HG03280 (cell line): Measurements from ENCODE around the gene SIDT1.

Source experiments
- ATAC-seq: cut with Tn5 transposase; IDR thresholded peaks from one replicate; pipeline ENCODE4 v1.9.1; 2021; ENCODE audit warnings: mild to moderate bottlenecking, moderate library complexity; ENCODE audit not compliant: unreplicated experiment

SIDT1 gene

DNA sequence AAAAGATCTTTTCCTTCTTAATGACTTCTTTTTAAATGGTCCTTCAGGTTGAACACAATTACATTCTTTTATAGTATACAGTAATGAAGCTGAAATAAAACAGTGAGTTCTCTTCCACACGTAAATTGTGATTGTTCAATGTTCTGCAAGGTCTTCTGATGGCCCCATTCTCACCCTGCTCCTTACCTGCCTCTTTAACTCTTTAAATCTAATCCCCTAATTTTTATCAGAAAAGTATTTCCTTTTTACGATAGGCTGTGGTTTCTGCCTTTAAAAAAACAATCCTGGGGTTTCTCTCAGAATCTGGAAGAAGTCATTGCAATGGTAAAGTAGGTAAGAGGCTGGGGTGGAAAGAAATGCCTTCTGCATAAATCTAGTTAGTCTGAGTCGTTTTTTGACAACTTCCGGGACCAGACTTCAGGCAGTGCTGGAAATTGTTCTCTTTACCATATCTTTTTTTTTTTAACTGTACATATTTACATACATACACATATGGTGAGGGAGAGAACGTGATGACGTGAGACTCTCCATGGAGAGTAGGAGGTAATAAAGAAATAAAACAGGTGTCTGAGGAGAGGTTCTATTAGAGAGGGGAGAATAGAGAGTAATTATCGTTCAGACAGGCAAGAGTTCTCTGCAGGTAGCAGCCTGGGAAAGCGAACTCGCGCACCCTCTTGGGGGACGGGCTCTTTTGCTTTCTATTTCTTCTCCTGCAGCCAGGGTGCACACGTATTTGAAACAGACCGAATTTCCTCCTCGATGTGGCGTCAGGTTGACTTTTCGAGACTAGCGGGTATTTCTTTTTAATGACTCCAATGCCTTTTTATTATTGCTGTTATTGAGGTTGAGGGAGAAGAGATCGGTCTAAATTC lies at the start of gene SIDT1:
Gene SIDT1 (plus strand): TSS at position 730 of the 872 bp plus-strand sequence. CDS start 467 bp downstream, outside the sequence.
- ATAC-seq = peak; percentile 67

DNA sequence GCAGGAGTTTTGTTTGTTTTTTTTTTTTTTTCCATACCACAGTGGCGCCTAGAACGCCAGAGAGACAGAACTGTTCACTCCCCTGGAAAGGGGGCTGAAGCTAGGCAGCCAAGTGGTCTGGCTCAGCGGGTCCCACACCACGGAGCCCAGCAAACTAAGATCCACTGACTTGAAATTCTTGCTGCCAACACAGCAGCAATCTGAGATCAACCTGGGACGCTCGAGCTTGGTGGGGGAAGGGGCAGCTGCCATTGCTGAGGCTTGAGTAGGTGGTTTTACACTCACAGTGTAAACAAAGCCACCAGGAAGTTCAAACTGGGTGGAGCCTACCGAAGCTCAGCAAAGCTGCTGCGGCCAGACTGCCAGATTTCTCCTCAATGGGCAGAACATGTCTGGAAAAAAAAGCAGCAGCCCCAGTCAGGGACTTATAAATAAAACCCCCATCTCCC lies 47.2 kb upstream of the SIDT1 start:
- no peak for ATAC-seq

DNA sequence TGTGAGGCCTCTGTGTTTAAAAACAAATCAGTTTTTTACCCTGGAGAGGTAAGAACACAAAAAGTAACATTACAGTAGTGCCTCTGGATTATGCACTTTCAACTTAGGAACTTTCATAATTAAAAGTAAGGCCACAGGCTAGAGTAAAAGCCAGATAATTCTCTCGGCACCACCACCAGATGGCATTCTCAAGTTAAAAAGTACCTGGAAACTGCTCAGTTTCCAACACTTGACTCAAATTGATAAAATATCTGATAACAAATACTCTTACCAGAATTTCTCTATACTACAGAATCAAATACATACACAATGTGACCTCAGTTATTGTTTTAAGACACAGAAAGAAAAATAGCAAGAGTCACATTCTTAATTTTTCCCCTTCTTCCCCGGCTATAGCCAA lies 37.3 kb upstream of the SIDT1 start:
- ATAC-seq = no peak

DNA sequence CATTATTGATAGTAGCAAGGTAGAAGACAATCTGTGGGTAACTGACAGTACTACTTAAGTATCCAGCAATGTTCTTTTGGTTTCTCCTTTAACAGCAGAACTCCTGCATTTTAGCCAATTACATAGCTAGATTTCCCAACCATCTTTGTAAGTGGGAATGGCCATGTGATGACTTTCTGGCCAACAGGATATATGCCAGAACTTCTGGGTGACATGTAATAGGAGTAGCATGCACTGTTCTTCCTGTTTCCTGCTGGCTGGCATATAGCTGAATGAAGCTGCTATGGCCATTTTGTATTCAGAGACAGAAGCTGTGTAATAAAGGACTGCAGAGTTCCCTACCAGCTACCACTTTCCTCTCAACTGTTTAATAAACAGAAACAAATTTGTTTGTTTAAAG lies 35.4 kb upstream of the SIDT1 start:
- no peak for ATAC-seq

DNA sequence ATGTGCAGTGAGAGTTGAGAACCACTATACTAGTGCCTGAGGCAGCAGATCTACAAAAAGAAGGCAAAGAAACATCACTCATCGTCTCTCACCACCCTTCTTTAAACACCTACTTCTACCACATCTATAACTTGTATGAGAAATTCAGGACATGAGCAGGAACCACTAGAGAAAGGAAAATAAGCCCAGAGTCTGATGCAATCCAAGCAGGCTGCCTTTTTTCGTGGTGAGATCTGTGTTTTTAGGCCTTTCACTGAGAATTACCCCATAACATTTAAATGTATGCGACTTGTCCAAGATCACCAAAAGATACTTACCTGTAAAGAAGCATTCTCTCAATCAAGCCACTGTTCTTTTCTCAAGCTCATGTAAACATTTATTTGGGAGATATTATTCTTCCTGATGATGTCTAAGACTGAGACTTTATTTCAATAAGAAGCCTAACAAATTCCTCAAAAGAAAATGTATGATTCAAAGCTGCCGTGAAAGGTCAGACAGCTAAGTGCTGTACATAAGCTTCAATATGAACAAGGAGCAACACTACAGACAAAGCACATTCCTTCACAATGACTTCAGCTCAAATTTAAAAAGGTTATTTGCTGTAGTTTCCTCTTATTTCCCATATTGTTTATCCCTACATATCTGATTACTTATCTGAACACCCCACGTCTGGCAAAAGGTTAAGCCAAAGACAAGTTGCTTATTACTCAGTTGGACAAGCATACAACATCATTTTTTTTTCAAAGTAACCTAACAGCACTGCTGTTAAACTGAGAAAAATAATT lies 33.9 kb upstream of the SIDT1 start:
- ATAC-seq = no peak

DNA sequence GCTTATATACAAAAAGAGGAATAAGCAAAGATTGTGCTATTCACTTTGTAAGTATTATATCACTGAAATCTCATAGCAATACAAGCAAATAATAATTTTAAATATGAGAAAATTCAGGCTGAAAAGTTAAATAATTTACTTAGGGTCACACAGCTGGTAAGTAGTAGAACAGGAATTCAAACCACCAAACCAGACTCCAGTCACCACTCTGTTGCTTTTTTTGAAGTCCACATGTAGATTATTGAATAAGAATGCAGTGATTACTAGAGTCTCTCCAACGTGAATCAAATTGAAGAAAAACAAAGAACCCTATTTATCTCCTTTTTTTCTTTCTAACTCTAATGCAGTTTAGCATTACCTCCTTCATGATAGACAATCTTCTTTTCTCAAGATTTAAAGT lies 33.3 kb upstream of the SIDT1 start:
- no peak for ATAC-seq

DNA sequence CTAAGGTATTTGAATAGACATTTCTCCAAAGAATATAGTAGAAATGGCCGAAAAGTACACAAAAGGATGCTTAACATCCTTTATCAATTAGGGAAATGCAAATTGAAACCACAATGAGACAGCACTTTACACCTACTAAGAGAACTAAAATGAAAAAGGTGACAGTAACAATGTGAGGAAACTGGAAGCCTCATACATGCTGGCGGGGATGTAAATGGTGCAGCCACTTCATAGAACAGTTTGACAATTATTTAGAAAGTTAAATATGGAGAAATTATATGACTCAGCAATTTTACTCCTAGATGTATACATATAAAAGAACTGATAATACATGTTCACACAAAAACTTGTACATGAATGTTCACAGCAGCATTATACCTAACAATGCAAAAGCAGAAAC lies 30.8 kb upstream of the SIDT1 start:
- no peak for ATAC-seq

DNA sequence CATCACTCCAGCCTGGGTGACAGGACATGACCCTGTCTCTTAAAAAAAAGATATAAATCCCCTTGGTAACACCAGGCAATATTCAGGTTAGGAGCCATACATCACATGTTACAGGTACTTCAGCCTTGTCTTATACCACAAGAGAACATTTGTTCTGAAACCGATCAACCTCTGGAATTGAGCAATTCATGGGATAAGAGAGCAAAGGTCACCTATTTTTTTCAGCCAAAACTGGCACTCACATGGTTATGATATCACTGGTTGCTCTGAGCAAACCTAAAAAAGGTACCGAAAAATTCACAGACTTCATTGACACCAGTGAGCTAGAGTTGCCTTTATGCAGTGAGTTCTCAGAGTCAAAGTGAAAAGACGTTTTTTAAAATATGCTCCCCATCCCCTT lies 26.5 kb upstream of the SIDT1 start:
- ATAC-seq = no peak

DNA sequence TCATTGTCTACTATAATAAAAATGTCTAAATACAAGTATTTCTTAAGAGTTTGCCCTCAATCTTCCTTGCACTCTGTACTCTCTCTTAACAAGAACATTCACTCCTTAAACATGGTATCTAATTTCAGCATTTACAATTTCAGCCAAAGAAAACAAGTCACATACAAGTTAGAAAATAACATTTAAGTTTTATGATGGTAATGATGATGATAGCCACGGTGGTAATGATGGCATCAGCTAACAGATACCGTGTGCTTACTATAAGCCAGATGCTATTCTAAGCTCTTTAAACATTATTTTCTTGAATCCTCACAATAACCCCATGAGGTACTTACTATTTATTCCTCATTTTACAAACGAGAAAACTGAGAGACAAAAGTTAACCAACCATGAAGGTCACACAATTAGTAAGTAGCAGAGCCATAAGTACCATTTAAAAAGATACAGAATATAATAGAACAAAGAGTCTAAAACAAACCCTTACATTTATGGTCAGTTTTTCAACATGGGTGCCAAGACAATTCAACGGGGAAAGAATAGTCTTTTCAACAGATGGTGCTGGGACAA lies 24.8 kb upstream of the SIDT1 start:
- no peak for ATAC-seq

DNA sequence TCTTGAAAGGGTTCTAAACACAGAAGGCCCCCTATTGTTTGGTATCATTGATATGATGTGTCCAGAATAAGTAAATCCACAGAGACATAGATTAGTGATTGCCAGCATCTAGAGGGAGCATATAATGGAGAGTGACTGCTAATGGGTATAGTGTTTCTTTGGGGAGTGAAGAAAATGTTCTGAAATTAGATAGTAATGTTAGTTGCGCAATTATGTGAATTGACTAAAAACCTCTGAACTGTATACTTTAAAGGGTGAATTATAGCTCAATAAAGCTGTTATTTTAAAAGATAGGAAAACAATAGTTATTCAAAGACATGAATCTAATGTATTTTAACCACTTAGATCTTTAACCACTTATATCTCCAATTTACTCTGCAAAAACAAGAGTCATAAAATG lies 23.4 kb upstream of the SIDT1 start:
- no peak for ATAC-seq

DNA sequence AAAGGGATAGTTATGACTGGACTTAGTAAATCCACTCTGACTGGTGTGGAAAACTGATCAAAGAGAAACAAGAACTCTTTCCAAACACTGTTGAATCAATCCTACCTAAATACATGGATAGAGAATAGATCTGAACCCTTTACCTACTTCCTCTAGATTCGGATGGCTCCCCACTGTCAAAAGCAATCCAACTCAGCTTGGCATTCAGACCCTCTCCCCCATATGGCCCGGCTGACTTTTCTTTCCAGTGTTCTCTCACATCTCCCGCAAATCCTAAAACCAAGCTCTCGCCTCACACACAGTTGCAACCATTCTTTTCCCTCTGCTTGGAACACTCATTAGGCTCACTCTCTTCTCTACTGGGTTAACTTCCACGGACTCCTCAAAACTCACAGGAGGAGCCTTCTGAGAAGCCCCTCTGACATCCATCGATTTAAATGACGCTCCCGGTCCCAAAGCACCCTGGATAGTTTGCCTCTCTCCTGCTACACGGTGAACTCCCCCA lies 18.0 kb upstream of the SIDT1 start:
- no peak for ATAC-seq

DNA sequence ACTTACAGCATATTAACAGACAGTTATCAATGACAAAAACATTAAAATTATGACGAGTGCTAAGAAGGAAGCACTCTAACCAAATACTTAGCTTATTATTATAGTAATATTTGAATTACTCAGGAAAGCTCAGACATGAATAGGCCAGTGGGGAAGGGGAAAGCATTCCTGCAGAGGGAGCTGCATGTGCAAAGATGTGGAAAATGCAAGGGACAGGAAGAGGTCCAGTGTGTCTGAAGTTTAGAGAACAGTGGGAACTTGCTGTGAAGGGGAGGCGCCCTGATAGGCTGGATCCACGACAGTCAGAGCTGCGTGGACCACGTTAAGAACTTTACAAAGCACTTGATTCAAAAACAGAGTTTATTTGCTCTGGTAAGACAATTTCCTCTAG lies 16.2 kb upstream of the SIDT1 start:
- ATAC-seq = no peak

DNA sequence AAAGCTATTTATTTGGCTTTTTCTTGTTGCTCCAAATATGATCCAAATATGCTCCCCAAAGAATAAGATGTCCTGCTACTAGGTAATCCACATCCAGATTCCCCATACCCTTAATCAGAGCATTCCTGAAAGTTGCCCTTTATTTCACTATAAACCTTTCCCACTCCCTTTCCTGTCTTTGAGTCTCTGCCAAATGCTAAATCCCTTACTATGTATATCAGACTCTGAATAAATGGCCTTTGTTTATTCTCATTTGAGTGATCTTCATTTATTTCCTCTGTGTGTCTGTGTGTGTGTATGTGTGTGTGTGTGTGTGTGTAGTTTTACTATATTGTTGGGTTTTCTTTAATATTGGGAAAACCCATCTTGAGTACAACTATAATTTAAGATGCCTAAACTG lies 10.4 kb upstream of the SIDT1 start:
- ATAC-seq = no peak

DNA sequence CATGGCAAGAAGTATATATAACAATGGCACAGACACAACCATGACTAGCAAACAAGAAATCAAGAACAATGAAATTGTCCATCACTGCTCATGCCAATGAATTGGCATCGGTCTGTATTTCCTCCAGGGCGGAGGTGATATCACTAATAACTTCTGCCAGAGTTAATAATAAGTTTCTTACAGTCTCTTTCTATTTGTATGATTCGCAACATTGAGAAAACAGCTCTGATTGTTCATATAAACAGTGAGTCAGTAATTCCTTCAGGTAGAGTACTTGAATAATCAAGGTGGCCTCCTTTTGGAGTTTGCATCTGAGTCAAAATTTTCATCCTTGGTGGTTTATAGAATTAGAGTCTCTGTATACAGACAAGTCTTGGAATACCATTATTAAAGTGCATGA lies 9.1 kb upstream of the SIDT1 start:
- no peak for ATAC-seq

DNA sequence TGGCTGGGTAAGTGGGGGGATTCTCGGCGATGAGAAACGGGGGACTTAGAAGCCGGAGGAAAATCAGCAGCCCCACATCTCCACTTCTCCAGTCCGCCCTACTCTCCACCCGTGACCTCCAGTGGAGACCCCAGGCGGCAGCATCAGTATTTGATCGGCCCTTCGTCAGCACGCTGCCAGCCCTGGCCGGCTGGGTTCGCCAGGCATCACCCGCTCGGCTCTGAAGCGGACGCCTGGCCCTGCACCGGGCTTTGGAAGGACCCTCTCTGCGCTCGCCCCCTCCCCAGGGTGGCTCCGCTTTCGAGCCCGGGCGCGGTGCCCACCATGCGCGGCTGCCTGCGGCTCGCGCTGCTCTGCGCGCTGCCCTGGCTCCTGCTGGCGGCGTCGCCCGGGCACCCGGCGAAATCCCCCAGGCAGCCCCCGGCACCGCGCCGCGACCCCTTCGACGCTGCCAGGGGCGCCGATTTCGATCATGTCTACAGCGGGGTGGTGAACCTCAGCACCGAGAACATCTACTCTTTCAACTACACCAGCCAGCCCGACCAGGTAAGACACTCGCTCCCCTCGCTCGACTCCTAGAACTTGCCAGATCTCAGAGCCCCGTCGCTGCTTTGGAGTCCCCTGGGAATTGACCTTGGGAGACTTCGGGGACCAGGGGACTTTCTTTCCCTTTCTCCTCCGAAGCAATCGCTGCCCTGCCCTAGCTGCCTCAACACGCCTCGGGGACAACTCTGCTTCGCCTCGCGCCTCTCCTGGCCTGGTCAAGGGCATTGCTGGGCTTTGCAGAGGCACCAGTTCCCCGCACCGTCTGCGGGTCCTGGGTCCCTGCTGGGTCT lies 561 bp downstream of the SIDT1 start:
- peak; percentile 33 for ATAC-seq

DNA sequence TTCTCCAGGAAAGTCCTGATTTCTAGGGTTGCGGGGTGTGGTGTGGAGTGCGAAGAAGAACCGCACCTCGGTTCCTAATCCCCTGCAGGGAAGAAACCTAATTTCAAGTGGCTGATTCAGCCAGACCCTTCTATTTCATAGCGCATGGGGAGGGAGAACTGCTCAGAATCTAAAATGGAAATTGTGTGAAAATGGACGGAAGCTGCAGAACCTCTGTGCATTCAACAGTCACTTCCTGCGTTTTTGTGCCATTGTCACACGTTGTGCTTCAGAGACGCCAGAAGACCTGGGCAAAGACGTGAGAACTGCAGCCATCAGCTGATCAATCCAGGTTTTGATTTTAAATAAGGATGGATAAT lies 1.2 kb downstream of the SIDT1 start:
- peak; percentile 21 for ATAC-seq

DNA sequence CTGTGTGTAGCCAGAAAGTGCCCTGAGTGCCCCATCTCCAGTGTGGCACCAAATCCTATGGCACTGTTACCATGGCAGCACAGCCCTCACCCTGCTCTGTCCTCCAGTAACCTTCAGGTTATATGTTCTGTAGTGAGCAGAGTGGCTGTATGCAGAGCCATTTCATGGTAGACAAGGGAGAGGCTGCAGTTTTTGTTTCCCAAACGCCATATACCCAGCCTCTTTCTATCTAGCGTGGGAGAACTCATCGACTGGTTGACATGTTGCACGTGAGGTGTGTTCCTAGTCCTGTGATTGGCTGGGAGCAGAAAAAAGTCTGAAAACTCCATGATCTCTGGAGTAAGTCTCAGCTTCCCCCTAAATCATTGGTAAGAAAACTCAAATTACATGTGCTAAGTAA lies 2.0 kb downstream of the SIDT1 start:
- no peak for ATAC-seq

DNA sequence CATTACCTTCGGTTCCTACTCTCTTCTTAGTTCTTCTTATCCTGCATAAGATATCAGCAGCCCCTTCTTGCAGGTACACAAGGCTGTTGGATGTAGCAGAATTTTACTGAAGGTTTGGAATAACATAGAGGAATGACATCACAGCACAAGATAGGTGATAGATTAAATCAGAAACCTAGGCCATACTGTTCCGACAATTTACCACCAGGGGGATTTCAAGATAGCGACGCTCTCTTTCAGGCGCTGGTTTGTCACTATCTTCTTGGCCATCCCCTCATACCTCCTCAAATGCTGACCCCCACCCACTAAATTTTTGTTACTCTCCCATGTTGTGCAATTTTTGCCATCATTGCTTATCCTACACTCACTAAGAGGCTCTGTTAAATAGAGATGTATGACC lies 3.5 kb downstream of the SIDT1 start:
- no peak for ATAC-seq

DNA sequence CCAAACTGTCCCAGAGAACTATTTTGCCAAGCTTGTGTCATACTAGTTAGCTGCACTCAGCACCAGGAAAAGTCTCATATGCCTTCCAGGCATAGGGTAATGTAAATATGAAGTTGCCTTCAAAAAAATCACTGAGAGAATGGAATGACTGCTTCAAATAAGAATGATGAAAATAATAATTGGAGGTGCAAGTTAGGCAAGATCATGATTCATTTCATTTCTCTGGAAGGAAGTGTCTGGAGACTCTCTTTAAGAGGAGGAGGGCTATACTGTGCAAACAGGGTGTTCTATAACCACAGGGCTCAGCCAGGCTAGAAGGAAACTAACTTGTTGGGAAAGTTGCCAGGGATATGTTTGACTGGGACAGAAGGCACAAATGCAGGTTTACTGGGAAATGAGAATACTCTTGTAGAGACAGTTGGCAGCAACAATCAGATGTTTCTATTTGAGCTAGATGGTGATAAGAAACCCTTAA lies 4.3 kb downstream of the SIDT1 start:
- no peak for ATAC-seq

DNA sequence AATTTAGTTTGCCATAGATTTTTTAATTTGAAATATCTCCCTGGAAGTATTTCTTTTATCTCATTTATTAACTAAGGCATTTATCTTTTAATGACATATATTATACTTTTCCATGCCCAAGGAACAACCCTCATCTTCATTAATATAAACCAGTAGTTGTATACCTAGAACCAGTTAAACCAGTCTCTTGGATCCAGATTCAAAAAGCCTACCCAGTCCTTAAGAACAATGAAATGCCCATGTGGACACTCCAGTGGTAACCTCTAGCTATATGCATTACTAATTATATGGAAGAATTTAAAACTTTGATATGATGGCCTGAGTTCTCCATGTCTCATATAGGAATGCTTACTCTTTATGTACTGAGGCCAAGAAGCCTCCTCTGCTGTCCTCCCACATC lies 4.8 kb downstream of the SIDT1 start:
- no peak for ATAC-seq

DNA sequence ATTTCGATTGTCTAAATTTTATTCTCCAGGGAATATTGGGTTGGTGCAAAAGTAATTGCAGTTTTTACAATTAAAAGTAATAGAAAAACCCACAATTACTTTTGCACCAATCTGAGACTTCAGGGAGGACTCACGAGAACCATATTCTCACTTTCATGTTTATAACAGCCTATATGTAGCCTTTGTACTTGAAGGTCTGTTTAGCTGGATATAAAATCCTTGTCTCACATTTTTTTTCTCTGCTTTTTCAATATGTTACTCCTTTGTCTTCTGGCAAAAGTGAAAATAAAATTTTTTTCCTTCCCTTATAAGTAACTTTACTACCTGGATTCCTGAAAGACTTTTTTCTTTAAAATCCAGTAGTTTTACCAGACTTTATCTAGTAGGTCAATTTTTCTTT lies 9.2 kb downstream of the SIDT1 start:
- ATAC-seq = no peak
